HepG2 (cell line): ENCODE data around the gene SEZ6L. TPM values are rescaled to one million over a fixed set of nuclear protein-coding genes. Genes with fewer than 3 reads are reported as not detected.

ENCODE experiments used
- ATAC-seq: fragments of 200-7000 bp; cut with Tn5 transposase; 3 replicates; pipeline ENCODE4 v1.9.1; 2020; ENCODE audit warnings: mild to moderate bottlenecking, moderate library complexity
- BruUV-seq: library from RNA; stranded (reverse); fragments of 400-500 nt; replicated peaks from 2 replicates; lab custom pipeline; 2021; lab: Mats Ljungman, UMichigan
- CTCF ChIA-PET: fragments of 300-600 bp; formaldehyde crosslinking; extraction: SDS; loops from one replicate; lab custom pipeline; 2021; ENCODE audit warnings: low total read pairs, inconsistent platforms, low intra/inter-chr PET ratio; lab: Yijun Ruan, JAX
- POLR2A ChIA-PET: fragments of 350-600 bp; sonication (Branson Sonifier 250); formaldehyde crosslinking; loops from one replicate; lab custom pipeline; 2020; ENCODE audit warnings: antibody characterized with exemption, inconsistent platforms; lab: Yijun Ruan, JAX
- DNase-seq: peaks from one replicate; pipeline ENCODE4 v3.0.0-alpha.2; 2015; ENCODE audit warnings: low spot score
- FAIRE-seq: peaks from 3 replicates; lab custom pipeline; 2011; peaks lifted over from hg19 to GRCh38; lab: Jason Lieb, UNC
- H2AFZ ChIP-seq: one replicate; pipeline ENCODE4 v1.6.1; 2011; ENCODE audit warnings: low read length, inconsistent platforms
- H3K27ac ChIP-seq: fragments of 300-600 bp; 3 replicates; pipeline ENCODE4 v1.8.0; 2011; ENCODE audit warnings: mixed run types, mild to moderate bottlenecking, mixed read lengths, low read length, inconsistent platforms; ENCODE audit not compliant: insufficient read depth; ENCODE audit errors: extremely low read length
- H3K27me3 ChIP-seq, 2 experiments: fragments of 200-600 bp in 1 of 2; 2 replicates in 1 of 2; 3 replicates in 1 of 2; pipeline versions ENCODE4 v1.6.0 to v1.8.0; 2011; ENCODE audit warnings: low read length in 2 of 2, mild to moderate bottlenecking in 2 of 2, moderate library complexity in 2 of 2, inconsistent platforms in 1 of 2; ENCODE audit not compliant: insufficient read depth in 2 of 2, control insufficient read depth in 1 of 2
- H3K36me3 ChIP-seq, 2 experiments: fragments of 200-600 bp in 1 of 2; replicated peaks in 1 of 2; 2 replicates in 1 of 2; 3 replicates in 1 of 2; pipeline versions ENCODE4 v1.5.1 to v1.8.0; 2011; ENCODE audit warnings: low read length in 2 of 2, inconsistent platforms in 1 of 2; ENCODE audit not compliant: insufficient read depth in 2 of 2, control insufficient read depth in 1 of 2
- H3K4me1 ChIP-seq: 2 replicates; pipeline ENCODE4 v1.5.1; 2012; ENCODE audit warnings: low read length, inconsistent platforms; ENCODE audit not compliant: insufficient read depth
- H3K4me2 ChIP-seq: 2 replicates; pipeline ENCODE4 v1.6.0; 2011; ENCODE audit warnings: low read depth, low read length, inconsistent platforms
- H3K4me3 ChIP-seq, 3 experiments: fragments of 200-600 bp in 1 of 3; sonication (generic), shearing (Covaris generic) in 1 of 3; replicated peaks in 1 of 3; 2 replicates each; pipeline ENCODE4 v1.5.1; 2011 to 2016; ENCODE audit warnings: low read length in 3 of 3, inconsistent platforms in 2 of 3, low read depth in 2 of 3, mild to moderate bottlenecking in 2 of 3, control low read depth in 1 of 3, mixed read lengths in 1 of 3; ENCODE audit not compliant: insufficient read depth in 1 of 3
- H3K79me2 ChIP-seq: one replicate; pipeline ENCODE4 v1.6.1; 2011; ENCODE audit warnings: low read length, inconsistent platforms; ENCODE audit not compliant: insufficient read depth
- H3K9ac ChIP-seq: 2 replicates; pipeline ENCODE4 v1.6.0; 2011; ENCODE audit warnings: mild to moderate bottlenecking, low read depth, low read length, inconsistent platforms; ENCODE audit not compliant: insufficient read depth
- H3K9me3 ChIP-seq: 2 replicates; pipeline ENCODE4 v1.5.1; 2012; ENCODE audit warnings: mild to moderate bottlenecking, low read length
- H4K20me1 ChIP-seq: 2 replicates; pipeline ENCODE4 v1.6.0; 2011; ENCODE audit warnings: inconsistent platforms, mild to moderate bottlenecking, low read length, moderate library complexity; ENCODE audit not compliant: insufficient read depth
- ATF1 ChIP-seq: IDR thresholded peaks from 2 replicates; pipeline ENCODE4 v1.6.1; 2016; ENCODE audit warnings: mild to moderate bottlenecking, control low read depth
- EP300 ChIP-seq, 3 experiments: sonication (generic) in 1 of 3; formaldehyde crosslinking in 1 of 3; IDR thresholded peaks; 2 replicates each; pipeline versions ENCODE4 v1.5.1 to v1.6.1; 2011 to 2020; ENCODE audit warnings: low read depth in 2 of 3, low read length in 2 of 3, borderline replicate concordance in 1 of 3, improper control_type of control experiment in 1 of 3, mild to moderate bottlenecking in 1 of 3, missing genetic modification reagents in 1 of 3, moderate library complexity in 1 of 3
- FOXP1 ChIP-seq, 2 experiments: fragments of 450-650 bp in 1 of 2; IDR thresholded peaks; 2 replicates each; pipeline ENCODE4 v1.6.1; 2017 to 2018; ENCODE audit warnings: antibody characterized with exemption in 1 of 2
- FUBP1 ChIP-seq: sonication (generic); formaldehyde crosslinking; IDR thresholded peaks from 2 replicates; pipeline ENCODE4 v1.5.1; 2020; ENCODE audit warnings: missing genetic modification reagents, mild to moderate bottlenecking, borderline replicate concordance
- GABPB1 ChIP-seq: IDR thresholded peaks from 2 replicates; pipeline ENCODE4 v1.6.1; 2016; ENCODE audit warnings: mild to moderate bottlenecking, missing genetic modification reagents, moderate library complexity, missing compliant biosample characterization
- KDM1A ChIP-seq: IDR thresholded peaks from 2 replicates; pipeline ENCODE4 v1.6.1; 2016; ENCODE audit warnings: missing compliant biosample characterization
- MAFK ChIP-seq, 2 experiments: IDR thresholded peaks in 1 of 2; conservative IDR thresholded peaks in 1 of 2; 2 replicates each; pipeline ENCODE4 v1.6.1; 2011; ENCODE audit warnings: improper control_type of control experiment in 2 of 2, low read length in 2 of 2
- MED8 ChIP-seq: sonication (generic); formaldehyde crosslinking; IDR thresholded peaks from 2 replicates; pipeline ENCODE4 v1.8.1; 2023; ENCODE audit warnings: mild to moderate bottlenecking, missing genetic modification reagents; ENCODE audit not compliant: insufficient replicate concordance
- MLLT10 ChIP-seq: sonication (generic); formaldehyde crosslinking; IDR thresholded peaks from 2 replicates; pipeline ENCODE4 v1.4.0; 2020; ENCODE audit warnings: missing genetic modification reagents
- NCOA2 ChIP-seq: sonication (generic); formaldehyde crosslinking; IDR thresholded peaks from 2 replicates; pipeline ENCODE4 v1.8.0; 2022; ENCODE audit warnings: inconsistent platforms
- PHB2 ChIP-seq: fragments of 450-650 bp; IDR thresholded peaks from 2 replicates; pipeline ENCODE4 v1.6.1; 2018; ENCODE audit not compliant: partially characterized antibody
- RAD21 ChIP-seq: fragments of 450-650 bp; formaldehyde crosslinking; IDR thresholded peaks from 2 replicates; pipeline ENCODE4 v1.5.0; 2020; ENCODE audit warnings: mild to moderate bottlenecking
- REPIN1 ChIP-seq: sonication (generic); formaldehyde crosslinking; IDR thresholded peaks from 2 replicates; pipeline ENCODE4 v1.8.0; 2022; ENCODE audit warnings: missing genetic modification reagents, low read depth, mild to moderate bottlenecking, borderline replicate concordance
- RFXANK ChIP-seq: IDR thresholded peaks from 2 replicates; pipeline ENCODE4 v1.6.1; 2016
- SRSF1 ChIP-seq: fragments of 200-400 bp; formaldehyde crosslinking; optimal IDR thresholded peaks from 2 replicates; pipeline ENCODE3; 2017; ENCODE audit warnings: mild to moderate bottlenecking, low read depth, low read length, moderate library complexity
- ZNF513 ChIP-seq: sonication (generic); formaldehyde crosslinking; conservative IDR thresholded peaks from 2 replicates; pipeline ENCODE4 v1.5.0; 2020; ENCODE audit warnings: missing genetic modification reagents
- ZNF766 ChIP-seq: sonication (generic); formaldehyde crosslinking; IDR thresholded peaks from 2 replicates; pipeline ENCODE4 v1.5.0; 2020; ENCODE audit warnings: missing genetic modification reagents, borderline replicate concordance
- ZNF891 ChIP-seq: sonication (generic); formaldehyde crosslinking; IDR thresholded peaks from 2 replicates; pipeline ENCODE4 v1.5.0; 2020; ENCODE audit warnings: mild to moderate bottlenecking, missing genetic modification reagents
- WGBS: methylation state at CpG from one replicate; pipeline ENCODE4 v1.1.6; 2017; ENCODE audit warnings: low lambda C conversion rate; 5-methylcytosine and 5-hydroxymethylcytosine counted together
- in situ Hi-C: cut with HindIII; loops from 2 replicates; pipeline ENCODE4 v1.10.0; 2017; ENCODE audit warnings: low pct_unique_long_range_greater_than_20kb; ENCODE audit not compliant: extremely low pct_ligation_motif_present
- intact Hi-C: fragments of 100-400 bp; cut with micrococcal nuclease; formaldehyde crosslinking; loops from one replicate; pipeline ENCODE4 v1.10.0; 2022; ENCODE audit not compliant: unreplicated experiment
- polyA plus RNA-seq, 8 experiments: library from polyadenylated mRNA; depleted of rRNA in 3 of 8; stranded (reverse) in 7 of 8; unstranded in 1 of 8; fragments of >200 nt; fragmentation: Illumina TruSeq in 4 of 8; extraction: Trizol in 4 of 8; gene quantifications; 2 replicates each; pipeline versions ENCODE4 v1.2.1 to v1.2.3, GENCODE V29; 2011 to 2016; ENCODE audit warnings: low read depth in 4 of 8, missing spikeins in 1 of 8, mixed read lengths in 1 of 8; ENCODE audit not compliant: insufficient read depth in 1 of 8
- total RNA-seq, 5 experiments: library from RNA; depleted of rRNA; stranded (reverse); fragments of >200 nt; fragmentation: Illumina TruSeq; extraction: Trizol; gene quantifications; 2 replicates each; pipeline ENCODE4 v1.2.3, GENCODE V29; 2016; ENCODE audit warnings: low read depth in 1 of 5

SEZ6L gene
- total and polyA plus RNA-seq, 2 of the 13 experiments (the other 11 are each of a cell fraction or from before 2014, with no cell fraction given): not detected

DNA sequence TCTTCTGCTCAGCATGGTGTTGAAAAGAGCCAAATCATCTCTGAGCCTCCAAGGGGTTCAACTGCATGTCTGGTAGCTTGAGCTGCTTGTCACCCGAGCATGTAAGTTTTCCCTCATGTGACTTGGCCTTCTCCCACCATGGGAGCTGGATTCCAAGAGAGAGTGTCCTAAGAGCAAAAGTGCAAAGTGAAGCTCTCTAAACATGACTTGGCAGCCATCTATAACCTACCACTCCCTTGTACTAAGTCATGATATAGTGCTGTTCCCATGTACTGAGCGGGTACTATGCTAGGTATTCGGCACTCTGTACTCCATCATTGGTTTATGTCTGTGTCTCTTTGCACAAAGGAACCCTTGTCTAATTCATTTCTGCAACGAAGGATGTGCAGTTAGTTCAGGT, 19.1 kb downstream of the SEZ6L start:
- ATAC-seq: no peak
- no peak for FAIRE-seq
- DNase-seq: no peak
- CTCF ChIA-PET: no interaction called here
- no peaks in the 10 kb centered on the region for H3K4me1 ChIP-seq
- POLR2A ChIA-PET: no interaction called here
- no peak overlapping the region for H3K27ac ChIP-seq
- TF ChIP-seq RAD21: no peak
- no peak for TF ChIP-seq NCOA2 (CRISPR knock-in tag)
- no peak for TF ChIP-seq MLLT10
- TF ChIP-seq, all 625 proteins: peak for 0
- no TSS peak for BruUV-seq
- Histone ChIP-seq H2AFZ (no peak overlapping the region), H3K9ac (no peak overlapping the region), H3K79me2 (no peaks in the 10 kb centered on the region), H3K4me2 (no peak overlapping the region), H3K27me3 (peaks cover 0 to 13% of the 10 kb centered on the region in 2 experiments; a peak in 2 of 5 replicates), H3K4me3 (no peak overlapping the region), H3K9me3 (no peaks in the 10 kb centered on the region), H3K36me3 (no peaks in the 10 kb centered on the region), H4K20me1 (no peaks in the 10 kb centered on the region)
- 0% methylated on average over 4 of the region's 4 CpGs for WGBS
- intact Hi-C loops (no loop called here), in situ Hi-C loops (no loop called here)

DNA sequence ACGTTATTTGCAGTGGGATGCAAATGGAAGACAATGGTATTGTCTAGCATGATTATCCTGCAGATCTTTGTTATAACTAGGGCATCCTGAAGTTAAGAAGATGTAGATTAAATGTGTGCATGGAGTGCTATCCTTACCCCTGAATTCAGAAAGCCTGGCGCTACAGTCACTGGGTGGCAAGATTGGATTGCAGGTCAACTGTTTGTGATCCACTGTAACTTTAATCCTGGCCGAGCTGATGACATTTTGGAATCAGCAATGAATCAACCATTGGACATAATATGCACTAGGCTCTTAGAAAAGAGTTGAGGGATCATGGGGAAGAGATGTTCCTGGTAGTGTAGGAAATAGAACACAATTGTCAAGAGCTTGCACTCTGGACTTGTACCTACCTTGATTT, 25.1 kb downstream of the SEZ6L start:
- Histone ChIP-seq H3K9ac (no peak overlapping the region), H2AFZ (no peak overlapping the region), H3K27ac (no peak overlapping the region), H3K27me3 (no peaks in the 10 kb centered on the region), H3K36me3 (no peaks in the 10 kb centered on the region), H3K9me3 (no peaks in the 10 kb centered on the region), H3K4me3 (no peak overlapping the region), H4K20me1 (no peaks in the 10 kb centered on the region), H3K79me2 (no peaks in the 10 kb centered on the region), H3K4me1 (peaks cover 38% of the 10 kb centered on the region), H3K4me2 (no peak overlapping the region)
- 0% methylated on average over 3 of the region's 3 CpGs for WGBS
- CTCF ChIA-PET: no interaction called here
- DNase-seq (no peak), FAIRE-seq (no peak), ATAC-seq (no peak)
- BruUV-seq: no TSS peak
- intact Hi-C loops: no loop called here
- in situ Hi-C loops: no loop called here
- POLR2A ChIA-PET: no interaction called here
- no peak for TF ChIP-seq ATF1 (CRISPR knock-in tag)
- TF ChIP-seq MAFK (conservative IDR thresholded peaks at IDR 0.05 in 1 of 2, IDR thresholded peaks at IDR 0.05 in 1 of 2; ENCODE audit: low read length in 2 of 2): no peak
- no peak for TF ChIP-seq FOXP1 (IDR thresholded peaks at IDR 0.05)
- no peak for TF ChIP-seq FOXP1 (CRISPR knock-in tag; IDR thresholded peaks at IDR 0.05)
- TF ChIP-seq FUBP1 (CRISPR knock-in tag): no peak
- TF ChIP-seq KDM1A (CRISPR knock-in tag): no peak
- no peak for TF ChIP-seq ZNF513 (CRISPR knock-in tag)
- TF ChIP-seq MED8 (CRISPR knock-in tag): no peak
- no peak for TF ChIP-seq REPIN1 (CRISPR knock-in tag)
- TF ChIP-seq PHB2: no peak
- no peak for TF ChIP-seq ZNF891 (CRISPR knock-in tag)
- TF ChIP-seq RFXANK (CRISPR knock-in tag): no peak
- TF ChIP-seq ZNF766 (CRISPR knock-in tag): no peak
- TF ChIP-seq SRSF1: no peak
- no peak for TF ChIP-seq GABPB1 (CRISPR knock-in tag)
- no peak for TF ChIP-seq EP300 (IDR thresholded peaks at IDR 0.05; ENCODE audit: low read depth in 2 of 2, low read length in 2 of 2)
- no peak for TF ChIP-seq EP300 (CRISPR knock-in tag; IDR thresholded peaks at IDR 0.05; ENCODE audit: borderline replicate concordance)
